NOMO-1 (cell line): Measurements from ENCODE around the gene HID1.

ENCODE experiments used
- DNase-seq, 2 experiments: peaks; one replicate each; lab custom pipeline; 2025; ENCODE audit not compliant: unreplicated experiment in 2 of 2; lab: John Stamatoyannopoulos, UW

The HID1 gene

DNA sequence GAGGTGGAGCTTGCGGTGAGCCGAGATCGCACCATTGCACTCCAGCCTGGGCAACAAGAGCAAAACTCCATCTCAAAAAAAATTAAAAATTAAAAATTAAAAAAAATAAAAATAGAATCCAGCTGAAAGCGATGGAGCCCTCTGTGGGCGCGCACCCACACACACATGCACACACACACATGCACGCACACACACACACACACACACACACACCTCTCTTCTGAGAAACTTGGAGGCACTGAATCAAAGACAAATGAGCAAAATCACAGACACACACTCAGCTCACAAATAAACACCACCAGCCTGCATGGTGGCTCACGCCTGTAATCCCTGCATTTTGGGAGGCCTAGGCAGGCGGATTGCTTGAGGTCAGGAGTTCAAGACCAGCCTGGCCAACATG, 69.5 kb downstream of the HID1 start:
- no peak for DNase-seq

DNA sequence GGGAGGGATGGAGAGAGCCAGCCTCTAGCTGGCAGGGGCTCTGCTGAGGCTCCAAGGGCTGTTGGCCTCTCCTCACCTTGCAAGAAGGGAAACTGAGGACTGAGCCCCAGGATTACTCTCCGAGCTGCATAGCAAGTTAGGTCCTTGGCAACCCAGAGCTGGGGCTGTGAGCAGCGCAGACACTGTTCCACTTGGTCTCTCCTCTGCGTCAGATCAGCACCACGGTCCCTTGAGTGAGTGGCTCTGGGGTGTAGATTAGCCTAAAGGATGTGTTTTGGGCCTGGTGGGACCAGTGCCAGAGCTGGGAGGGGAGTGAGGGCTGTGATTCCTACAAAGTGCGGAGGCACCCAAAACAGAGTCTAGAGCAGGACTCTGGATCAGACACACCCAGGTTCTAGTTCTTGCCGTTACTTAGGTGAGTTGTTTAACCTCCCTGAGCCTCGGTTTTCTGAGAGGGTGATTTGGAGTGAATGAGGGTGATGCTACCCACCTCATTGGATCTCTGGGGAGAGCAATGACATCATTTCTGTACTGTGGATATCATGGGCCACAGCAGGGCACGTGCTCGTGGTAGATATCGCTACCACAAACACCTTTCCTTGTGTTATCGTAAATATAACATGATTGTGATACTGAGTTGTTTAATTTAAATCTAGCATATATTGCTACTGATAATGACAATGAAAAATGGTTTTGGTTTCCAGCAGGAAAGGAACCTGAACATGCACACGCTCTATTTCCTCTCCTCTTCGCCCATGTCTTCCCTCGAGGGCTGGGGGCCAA, 71.0 kb downstream of the HID1 start:
- DNase-seq: no peak
